Activated CD4-positive, alpha-beta T cell treated with anti-CD3 and anti-CD28 coated beads, Interleukin-2, Interleukin-6, amounts not matched to agents 100 ng/mL and 50 ng/mL, durations not matched to agents 16 hours and 8 hours (primary cell): ENCODE measurements around the gene A1CF.
"Not testable (repeated sequence)": the region's sequence is repeated elsewhere in the genome, so short reads cannot be mapped to it uniquely, and the experiment has no call there.

Source experiments
- DNase-seq: peaks from one replicate; pipeline ENCODE4 v3.0.0-alpha.2; 2020

A1CF gene

GRCh38 chr10:50780036-50780435, 105.4 kb downstream of the A1CF start:
- not testable (repeated sequence) for DNase-seq

DNA sequence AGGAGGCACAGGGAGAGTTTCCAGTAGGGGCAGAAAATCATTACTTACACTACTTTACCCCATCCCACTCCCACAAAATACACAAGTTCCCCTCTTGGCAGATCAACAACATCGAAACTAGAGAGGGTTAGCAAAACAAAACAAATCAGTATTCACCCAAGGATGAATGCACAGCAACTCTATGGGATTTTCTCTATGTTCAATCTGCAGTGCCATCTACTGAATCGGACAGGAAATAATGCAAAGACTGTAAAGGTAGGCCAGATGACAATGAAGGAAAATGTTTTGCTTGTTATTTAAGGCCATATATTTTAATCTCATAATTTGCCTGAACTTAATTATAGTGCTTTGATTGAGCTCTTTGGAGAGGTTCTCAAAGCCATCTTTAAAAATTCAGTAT, 110.6 kb downstream of the A1CF start:
- not testable (repeated sequence) for DNase-seq

DNA sequence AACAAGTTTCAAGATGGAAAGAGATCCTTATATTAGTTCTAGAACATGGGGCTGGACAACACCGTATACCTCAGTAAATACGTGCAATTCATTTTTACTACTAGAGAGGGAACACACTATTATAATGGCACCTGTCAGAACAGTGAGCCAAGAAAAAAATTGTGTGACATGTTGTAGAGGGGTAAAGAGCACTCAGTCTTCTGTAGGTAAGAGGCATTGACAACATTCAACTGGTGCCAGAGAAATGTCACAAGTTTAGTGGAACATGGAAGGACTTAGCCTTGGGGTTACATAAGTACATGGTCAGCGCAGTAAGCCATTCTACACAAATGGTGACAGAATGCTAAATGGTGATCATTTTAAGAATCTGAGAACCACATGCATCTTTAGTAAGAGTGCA, 113.4 kb downstream of the A1CF start:
- DNase-seq, result not testable (repeated sequence)

DNA sequence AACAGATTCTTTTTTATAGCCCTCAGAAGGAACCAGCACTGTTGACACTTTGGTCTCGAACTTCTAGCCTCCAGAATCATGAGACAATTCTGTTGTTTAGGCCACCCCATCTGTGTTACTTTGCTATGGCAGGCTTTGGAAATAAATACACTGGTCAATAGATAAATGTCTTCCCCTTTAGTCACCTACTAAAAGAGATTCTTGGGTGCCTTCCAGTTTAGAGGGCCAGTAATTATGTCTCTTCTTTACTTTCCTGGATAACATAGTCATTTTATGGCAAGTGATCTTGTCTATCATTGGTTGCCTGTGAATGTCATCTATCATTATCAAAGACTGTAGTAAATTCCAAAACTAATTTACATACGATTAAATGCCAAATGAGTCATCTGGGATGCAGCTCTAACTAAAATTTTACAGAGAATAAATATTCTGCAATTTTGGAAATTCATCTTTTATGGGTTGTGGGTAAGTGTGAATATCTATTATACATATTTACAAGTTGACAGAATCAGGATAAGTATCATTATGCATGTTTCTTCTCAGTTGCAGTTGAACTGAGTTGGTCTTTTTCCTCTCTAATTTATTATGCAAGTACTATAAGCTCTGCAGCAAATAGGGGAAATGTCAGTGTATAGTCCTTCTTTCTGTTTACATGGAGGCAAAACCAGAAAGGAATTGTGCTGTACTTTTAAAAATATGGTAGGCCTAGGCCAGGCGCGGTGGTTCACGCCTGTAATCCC, 118.5 kb downstream of the A1CF start:
- DNase-seq, result not testable (repeated sequence)
